IMR-90 (cell line): ENCODE measurements around the gene ATRAID.

Experiments
- MAFK ChIP-seq: IDR thresholded peaks from 2 replicates; pipeline ENCODE4 v1.6.1; 2012; ENCODE audit warnings: low read depth, low read length, improper control_type of control experiment
- MXI1 ChIP-seq: IDR thresholded peaks from 2 replicates; pipeline ENCODE4 v1.6.1; 2012; ENCODE audit warnings: low read depth, mild to moderate bottlenecking, low read length, moderate library complexity, borderline replicate concordance
- POLR2A ChIP-seq: IDR thresholded peaks from 2 replicates; pipeline ENCODE4 v1.6.1; 2012; ENCODE audit warnings: mild to moderate bottlenecking, low read depth, low read length
- RAD21 ChIP-seq: IDR thresholded peaks from 2 replicates; pipeline ENCODE4 v1.6.1; 2012; ENCODE audit warnings: low read length, improper control_type of control experiment
- RFX5 ChIP-seq: IDR thresholded peaks from 2 replicates; pipeline ENCODE4 v1.8.0; 2012; ENCODE audit warnings: low read depth, mild to moderate bottlenecking, low read length, moderate library complexity
- SMC3 ChIP-seq: fragments of 150-350 bp; IDR thresholded peaks from 2 replicates; pipeline ENCODE4 v1.6.1; 2016; ENCODE audit warnings: low read depth, mild to moderate bottlenecking, antibody characterized with exemption, low read length, moderate library complexity
- TF ChIP-seq, protein P1 (sequence below): fragments of 150-350 bp; IDR thresholded peaks from 2 replicates; pipeline ENCODE4 v1.6.1; 2016; ENCODE audit warnings: low read depth, mild to moderate bottlenecking, low read length, moderate library complexity, borderline replicate concordance
- TF ChIP-seq, protein P2 (sequence below): conservative IDR thresholded peaks from 2 replicates; pipeline ENCODE4 v1.5.1; 2012; ENCODE audit warnings: mild to moderate bottlenecking, low read depth, low read length, improper control_type of control experiment

DNA sequence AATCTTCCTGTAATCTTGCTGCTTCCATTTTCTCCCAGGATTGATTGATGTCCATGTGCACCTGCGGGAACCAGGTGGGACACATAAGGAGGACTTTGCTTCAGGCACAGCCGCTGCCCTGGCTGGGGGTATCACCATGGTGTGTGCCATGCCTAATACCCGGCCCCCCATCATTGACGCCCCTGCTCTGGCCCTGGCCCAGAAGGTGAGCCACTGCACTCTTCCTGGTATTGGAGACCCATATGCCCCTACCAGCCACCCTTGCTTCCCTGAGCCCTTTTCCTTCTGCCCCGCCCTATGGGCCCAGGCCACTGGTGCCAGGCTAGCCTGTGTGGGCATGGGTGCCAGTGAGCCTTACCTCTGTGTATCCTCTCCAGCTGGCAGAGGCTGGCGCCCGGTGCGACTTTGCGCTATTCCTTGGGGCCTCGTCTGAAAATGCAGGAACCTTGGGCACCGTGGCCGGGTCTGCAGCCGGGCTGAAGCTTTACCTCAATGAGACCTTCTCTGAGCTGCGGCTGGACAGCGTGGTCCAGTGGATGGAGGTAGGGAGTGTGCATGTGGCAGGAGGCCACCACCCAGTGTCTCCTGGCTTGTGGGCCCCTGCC, 25.6 kb downstream of the ATRAID start:
- TF ChIP-seq, protein P1, sequence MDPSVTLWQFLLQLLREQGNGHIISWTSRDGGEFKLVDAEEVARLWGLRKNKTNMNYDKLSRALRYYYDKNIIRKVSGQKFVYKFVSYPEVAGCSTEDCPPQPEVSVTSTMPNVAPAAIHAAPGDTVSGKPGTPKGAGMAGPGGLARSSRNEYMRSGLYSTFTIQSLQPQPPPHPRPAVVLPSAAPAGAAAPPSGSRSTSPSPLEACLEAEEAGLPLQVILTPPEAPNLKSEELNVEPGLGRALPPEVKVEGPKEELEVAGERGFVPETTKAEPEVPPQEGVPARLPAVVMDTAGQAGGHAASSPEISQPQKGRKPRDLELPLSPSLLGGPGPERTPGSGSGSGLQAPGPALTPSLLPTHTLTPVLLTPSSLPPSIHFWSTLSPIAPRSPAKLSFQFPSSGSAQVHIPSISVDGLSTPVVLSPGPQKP = no peak
- TF ChIP-seq, protein P2, sequence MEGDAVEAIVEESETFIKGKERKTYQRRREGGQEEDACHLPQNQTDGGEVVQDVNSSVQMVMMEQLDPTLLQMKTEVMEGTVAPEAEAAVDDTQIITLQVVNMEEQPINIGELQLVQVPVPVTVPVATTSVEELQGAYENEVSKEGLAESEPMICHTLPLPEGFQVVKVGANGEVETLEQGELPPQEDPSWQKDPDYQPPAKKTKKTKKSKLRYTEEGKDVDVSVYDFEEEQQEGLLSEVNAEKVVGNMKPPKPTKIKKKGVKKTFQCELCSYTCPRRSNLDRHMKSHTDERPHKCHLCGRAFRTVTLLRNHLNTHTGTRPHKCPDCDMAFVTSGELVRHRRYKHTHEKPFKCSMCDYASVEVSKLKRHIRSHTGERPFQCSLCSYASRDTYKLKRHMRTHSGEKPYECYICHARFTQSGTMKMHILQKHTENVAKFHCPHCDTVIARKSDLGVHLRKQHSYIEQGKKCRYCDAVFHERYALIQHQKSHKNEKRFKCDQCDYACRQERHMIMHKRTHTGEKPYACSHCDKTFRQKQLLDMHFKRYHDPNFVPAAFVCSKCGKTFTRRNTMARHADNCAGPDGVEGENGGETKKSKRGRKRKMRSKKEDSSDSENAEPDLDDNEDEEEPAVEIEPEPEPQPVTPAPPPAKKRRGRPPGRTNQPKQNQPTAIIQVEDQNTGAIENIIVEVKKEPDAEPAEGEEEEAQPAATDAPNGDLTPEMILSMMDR = no peak
- TF ChIP-seq POLR2A (no peak), MXI1 (no peak), MAFK (no peak), RFX5 (no peak), RAD21 (no peak), SMC3 (no peak)
